Activated CD8-positive, alpha-beta memory T cell treated with anti-CD3 and anti-CD28 coated beads for 36 hours (primary cell): ENCODE measurements around the gene DYNLRB1. TPM values are rescaled to one million over a fixed set of nuclear protein-coding genes. Genes with fewer than 3 reads are reported as not detected.

Experiments used
- CTCF ChIA-PET: fragments of 350-600 bp; sonication (Branson Sonifier 250); formaldehyde crosslinking; loops from one replicate; lab custom pipeline; 2021; ENCODE audit warnings: antibody characterized with exemption; lab: Charles Lee
- POLR2A ChIA-PET: fragments of 350-600 bp; sonication (Branson Sonifier 250); formaldehyde crosslinking; loops from one replicate; lab custom pipeline; 2021; ENCODE audit warnings: antibody characterized with exemption; lab: Charles Lee
- total RNA-seq, 2 experiments: library from RNA; stranded (reverse); gene quantifications; one replicate each; pipeline ENCODE4 v1.2.3, GENCODE V29; 2021

Gene DYNLRB1
- total RNA-seq, 2 experiments from 2014 or later: 81.3 to 86.6 TPM

DNA sequence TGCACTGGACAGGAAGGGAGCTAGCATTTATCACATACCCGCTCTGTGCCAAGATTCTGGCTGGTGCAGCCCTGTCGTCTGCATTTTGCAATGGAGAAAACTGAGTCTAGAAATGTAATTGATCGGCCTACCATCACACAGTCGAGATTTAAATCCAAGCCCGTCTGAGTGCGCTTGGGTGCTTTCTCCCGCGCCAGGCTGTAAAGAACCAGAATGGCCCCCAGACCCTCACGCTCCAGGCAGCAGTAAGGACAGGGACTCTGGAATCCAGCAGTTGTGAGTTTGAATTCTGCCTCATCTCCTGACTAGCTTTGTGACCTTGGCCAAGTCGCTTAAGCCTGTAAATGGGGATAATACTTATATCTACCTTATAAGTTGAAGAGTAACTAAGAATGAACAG is 10.8 kb downstream of the DYNLRB1 start:
- ChIA-PET POLR2A (no interaction called here), CTCF (interaction anchor here (0.5 kb wide), 1 partner anchor 357 kb away, joined by 3 read pairs; no protein-coding TSS in a partner anchor)

DNA sequence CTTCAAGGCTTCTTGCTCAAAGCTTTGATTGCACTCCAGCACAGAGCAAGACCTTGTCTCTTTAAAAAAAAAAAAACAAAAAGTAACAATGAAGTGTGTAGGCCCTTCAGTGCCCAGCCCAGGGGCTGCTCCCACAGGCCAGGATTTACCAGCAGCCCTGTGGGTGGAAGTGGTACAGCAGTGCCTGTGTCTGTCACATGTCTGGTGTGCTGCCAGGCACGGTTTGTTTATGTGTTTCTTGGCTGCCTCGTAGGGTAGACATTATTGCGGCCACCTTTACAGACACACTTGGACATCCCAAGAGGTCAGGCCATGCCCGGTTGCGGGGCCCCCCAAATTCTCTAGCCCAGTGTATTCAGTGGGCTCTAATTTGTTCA is 12.7 kb downstream of the DYNLRB1 start:
- ChIA-PET POLR2A (no interaction called here), CTCF (interaction anchor here (1.0 kb wide), 1 partner anchor 30 kb away, joined by 3 read pairs; the partner anchor contains the start of gene MAP1LC3A)

DNA sequence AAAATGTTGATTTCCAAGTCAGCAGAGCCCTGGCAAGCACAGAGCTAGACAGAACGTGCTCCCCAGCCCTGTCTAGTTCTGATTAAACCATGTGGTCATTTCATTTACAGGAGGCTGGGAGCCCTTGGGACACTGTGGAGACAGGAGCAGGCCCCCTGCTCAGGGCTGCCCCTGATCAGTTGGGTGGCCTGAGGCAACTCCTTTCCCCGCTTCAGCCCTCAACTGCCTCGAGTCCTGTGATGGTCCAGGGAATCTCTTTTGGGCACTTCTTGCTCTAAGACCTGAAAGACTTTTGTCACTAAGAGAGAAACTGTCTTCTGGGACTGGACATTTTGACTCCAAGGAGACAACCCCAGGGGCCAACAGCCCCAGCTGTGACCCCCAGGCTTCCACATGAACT is 13.5 kb downstream of the DYNLRB1 start:
- ChIA-PET CTCF (interaction anchor here (1.0 to 2.9 kb wide), 2 partner anchors 29 to 218 kb away, joined by 3 to 11 read pairs; partner anchors contain the start of gene MAP1LC3A), POLR2A (no interaction called here)

DNA sequence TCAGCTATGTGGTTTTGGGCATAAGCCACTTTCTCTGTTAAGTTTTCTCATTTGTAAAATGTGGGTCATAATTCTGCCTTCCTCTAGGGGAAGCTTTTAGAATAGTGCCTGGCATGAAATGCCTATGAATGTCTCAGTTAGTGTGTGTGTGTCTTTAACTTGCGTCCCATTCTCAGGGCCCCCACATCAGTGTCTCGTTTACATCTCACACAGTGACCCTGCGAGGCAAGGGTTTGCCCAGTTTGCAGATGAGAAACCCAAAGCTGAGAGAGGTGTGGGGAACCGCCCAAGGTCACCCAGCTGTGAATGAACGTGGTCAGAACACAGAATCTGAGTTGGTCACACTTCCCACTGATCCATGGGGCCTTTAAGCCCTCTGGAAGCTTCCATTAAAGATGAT is 14.1 kb downstream of the DYNLRB1 start:
- POLR2A ChIA-PET: no interaction called here
- CTCF ChIA-PET: interaction anchor here (1.0 to 2.9 kb wide), 3 partner anchors 10 to 218 kb away, joined by 3 to 11 read pairs (median 5); partner anchors contain the start of gene MAP1LC3A

DNA sequence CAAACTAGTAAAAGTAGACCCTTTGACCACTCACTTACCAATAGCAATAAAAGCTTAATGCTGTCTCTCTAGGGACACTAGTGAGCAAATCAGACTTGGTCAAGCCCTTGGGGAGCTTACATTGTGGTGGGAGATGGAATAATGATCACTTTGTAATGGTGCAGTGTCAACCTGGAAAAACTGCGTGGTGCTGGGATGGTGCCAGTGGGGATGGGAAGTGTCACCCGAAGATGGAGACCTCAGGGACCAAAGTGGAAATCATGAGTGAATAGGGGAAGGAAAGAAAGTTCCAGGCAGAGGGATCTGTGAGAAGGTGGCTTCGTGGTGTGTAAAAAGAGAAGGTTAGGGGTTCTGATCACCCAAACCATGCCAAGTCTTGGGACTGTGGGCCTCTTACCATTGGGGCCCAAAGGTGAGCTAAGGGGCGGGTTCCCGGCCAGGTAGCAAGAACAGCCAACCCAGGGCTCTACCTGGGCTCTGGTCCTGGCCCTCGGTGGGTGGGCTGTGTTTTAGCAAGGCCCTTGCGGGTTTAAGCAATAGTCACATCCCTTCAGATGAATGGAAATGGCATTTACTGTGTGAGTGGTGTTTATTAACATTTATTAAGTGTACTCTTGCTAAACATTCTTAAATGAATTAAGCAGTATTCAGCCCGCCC is 15.5 kb downstream of the DYNLRB1 start:
- CTCF ChIA-PET: interaction anchor here (1.8 to 2.9 kb wide), 2 partner anchors 27 to 220 kb away, joined by 5 to 11 read pairs; partner anchors contain the start of gene MAP1LC3A
- POLR2A ChIA-PET: no interaction called here

DNA sequence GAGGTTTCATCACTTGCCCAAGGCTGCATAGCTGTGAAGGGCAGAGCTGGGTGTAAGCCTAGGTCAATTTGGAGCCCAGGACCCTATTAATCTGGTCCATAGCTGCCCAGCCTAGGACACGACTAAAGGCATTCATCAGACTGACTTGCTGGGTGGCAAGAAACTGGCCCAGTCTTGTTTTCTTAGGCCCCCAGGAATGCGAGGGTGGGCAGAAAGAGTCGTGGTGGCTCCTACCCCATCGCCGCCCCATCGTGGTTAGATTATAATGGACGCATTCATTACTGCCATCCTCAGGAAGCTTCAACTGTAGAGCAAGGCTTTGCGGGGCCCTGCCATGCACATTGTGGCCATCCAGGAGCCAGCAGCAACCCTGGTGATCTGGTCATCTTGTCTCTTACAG is 16.1 kb downstream of the DYNLRB1 start:
- CTCF ChIA-PET: interaction anchor here (1.8 to 2.9 kb wide), 2 partner anchors 26 to 220 kb away, joined by 5 to 11 read pairs; partner anchors contain the start of gene MAP1LC3A
- POLR2A ChIA-PET: no interaction called here

DNA sequence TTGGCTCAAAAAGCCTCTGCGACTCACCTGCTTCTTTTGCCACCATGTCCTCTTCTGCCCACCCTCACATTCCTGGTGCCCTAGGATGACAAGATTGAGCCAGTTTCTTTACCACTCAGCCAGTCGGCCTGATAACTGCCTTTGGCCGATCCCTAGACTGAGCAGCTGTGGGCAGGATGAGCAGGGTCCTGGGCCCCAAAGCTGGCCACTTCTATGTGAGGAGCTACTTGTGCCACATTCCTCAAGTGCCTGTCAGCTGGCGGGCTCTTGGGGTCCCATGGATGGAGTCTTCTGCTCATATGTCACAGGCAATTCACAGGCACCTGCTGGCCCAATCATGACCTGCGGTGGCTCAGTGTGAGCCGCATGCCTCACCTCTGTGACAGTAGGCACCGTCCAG is 16.5 kb downstream of the DYNLRB1 start:
- CTCF ChIA-PET: interaction anchor here (2.9 kb wide), 1 partner anchor 221 kb away, joined by 11 read pairs; no protein-coding TSS in a partner anchor

DNA sequence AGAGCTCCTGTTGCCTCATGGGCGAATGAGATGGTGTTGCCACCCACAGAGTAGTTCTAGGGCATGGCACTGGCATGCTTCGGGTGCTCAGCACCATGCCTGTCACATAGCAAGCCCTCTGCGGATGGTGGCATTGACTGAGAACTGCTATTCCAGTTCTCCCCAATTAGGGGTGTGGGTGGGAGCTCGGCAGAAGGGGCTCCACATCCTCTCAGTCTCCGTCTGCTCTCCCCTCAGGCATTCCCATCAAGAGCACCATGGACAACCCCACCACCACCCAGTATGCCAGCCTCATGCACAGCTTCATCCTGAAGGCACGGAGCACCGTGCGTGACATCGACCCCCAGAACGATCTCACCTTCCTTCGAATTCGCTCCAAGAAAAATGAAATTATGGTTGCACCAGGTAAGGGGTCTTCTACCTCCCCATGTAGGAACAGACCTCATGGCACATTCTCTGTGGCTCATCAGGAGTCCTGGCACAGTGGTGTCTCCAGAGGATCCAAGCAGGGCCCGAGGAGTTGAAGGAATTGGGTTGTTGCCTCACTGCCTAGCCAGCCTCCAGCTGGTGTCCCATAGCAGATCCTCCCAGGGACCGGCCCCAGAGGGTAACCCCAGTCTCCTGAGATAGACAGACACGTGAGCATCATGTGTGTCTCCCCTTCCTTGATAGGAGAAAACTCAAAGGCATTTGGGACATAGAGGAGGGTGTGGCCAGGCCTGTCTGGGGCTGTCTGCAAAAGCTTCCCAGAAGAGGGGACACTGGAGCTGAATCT is 18.4 kb downstream of the DYNLRB1 start:
- ChIA-PET POLR2A (no interaction called here), CTCF (no interaction called here)

More for the DNA sequence above, 16.5 kb downstream of the DYNLRB1 start:
- POLR2A ChIA-PET: no interaction called here

DNA sequence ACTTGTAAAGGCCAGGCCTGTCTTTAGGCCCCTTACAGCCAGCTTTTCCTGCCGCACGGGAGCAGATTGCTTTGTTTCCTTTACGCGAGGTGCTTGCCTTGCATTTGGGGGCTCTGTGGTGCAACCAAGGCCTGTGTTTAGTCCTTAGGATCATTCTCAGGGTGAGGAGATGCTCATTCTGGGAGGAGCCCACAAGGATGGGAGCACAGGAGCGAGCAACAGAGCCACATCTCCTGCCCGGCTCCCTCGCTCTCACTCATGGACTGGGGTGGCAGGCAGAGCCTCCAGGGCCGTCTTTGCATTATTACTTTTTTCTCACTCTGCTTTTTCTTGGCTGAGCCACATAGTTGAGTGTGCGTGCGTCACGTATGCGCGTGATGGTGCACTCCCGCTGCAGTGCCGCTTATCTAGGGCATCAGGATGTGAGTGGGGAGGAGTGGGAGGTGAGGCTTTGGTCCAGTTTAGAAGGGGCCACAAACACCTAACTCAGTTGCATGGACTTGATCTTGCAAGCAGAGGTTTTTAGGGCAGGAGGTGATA is 19.1 kb downstream of the DYNLRB1 start:
- ChIA-PET CTCF (no interaction called here), POLR2A (no interaction called here)

DNA sequence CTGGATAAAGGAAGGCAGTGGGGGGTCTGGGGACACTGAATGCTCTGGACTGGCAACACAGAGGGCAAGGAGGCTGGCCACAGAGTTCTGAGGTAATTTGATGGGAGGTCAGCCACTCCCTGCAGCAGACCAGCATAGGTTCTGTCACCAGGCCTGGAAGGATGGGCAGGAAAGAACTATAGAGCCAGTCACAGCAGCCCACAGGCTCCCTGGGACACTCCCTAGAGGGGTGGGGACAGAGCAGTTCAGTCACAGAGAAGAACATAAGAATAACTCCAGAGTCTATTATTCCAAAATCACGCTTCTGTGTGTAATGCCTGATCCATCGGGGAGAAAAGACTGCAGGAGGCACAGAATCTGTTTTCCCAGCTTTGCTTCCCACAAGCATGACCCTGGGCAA is 19.6 kb downstream of the DYNLRB1 start:
- CTCF ChIA-PET: interaction anchor here (0.6 to 1.2 kb wide), 4 partner anchors 12 to 249 kb away, joined by 3 to 4 read pairs (median 4); no protein-coding TSS in a partner anchor
- POLR2A ChIA-PET: no interaction called here

DNA sequence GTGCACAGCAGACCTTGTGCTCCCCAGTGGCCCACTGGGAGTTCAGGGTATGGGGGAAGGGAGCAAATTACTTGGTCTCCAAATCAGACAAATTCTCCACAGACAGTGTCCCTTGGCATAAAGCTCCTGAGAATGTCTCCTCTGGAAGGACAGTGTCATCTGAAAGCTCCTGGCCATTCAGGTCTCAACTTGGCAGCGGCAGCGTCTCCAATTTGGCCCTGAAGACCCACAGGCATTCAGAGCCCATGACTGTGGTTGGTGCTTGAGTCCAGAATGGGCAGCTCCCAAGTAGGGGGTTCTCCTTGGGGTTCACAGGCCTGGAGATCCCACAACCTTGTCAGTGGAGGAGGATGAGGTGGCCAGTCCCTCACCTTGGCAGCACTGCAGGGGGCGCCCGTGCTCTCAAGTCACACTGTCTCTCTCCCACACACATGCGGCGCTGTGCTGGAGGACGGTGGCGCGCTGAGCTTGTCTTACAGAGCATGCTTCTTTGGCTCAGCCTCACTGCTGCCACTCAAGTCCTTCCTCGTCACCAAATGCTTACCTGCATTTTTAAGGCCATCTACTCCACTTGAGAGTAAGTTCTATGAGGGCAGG is 20.7 kb downstream of the DYNLRB1 start:
- ChIA-PET POLR2A (no interaction called here), CTCF (interaction anchor here (0.7 to 1.5 kb wide), 8 partner anchors 13 to 229 kb away, joined by 3 to 5 read pairs (median 4); no protein-coding TSS in a partner anchor)

DNA sequence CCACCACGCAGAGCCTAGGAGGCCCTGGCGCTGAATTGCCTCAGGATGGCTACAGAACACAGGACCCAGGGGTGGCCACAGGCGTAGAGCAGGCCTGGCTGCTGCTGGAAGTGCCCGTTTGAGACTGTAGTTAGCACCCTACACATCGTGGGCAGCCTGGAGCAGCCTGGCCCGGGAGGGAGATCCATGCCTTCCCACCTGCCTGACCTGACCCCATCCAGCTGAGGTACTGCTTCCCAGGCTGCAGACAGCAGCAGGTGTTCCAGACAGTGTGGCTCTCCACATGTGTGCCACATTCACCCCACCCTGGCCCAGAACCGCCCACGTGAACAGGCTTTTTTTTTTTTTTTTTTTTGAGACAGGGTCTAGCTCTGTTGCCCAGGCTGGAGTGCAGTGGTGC is 21.4 kb downstream of the DYNLRB1 start:
- ChIA-PET CTCF (interaction anchor here (0.7 to 2.9 kb wide), 10 partner anchors 10 to 228 kb away, joined by 3 to 13 read pairs (median 3); partner anchors contain the start of gene TP53INP2), POLR2A (interaction anchor here (0.7 kb wide), 1 partner anchor 10 kb away, joined by 6 read pairs; no protein-coding TSS in a partner anchor)

DNA sequence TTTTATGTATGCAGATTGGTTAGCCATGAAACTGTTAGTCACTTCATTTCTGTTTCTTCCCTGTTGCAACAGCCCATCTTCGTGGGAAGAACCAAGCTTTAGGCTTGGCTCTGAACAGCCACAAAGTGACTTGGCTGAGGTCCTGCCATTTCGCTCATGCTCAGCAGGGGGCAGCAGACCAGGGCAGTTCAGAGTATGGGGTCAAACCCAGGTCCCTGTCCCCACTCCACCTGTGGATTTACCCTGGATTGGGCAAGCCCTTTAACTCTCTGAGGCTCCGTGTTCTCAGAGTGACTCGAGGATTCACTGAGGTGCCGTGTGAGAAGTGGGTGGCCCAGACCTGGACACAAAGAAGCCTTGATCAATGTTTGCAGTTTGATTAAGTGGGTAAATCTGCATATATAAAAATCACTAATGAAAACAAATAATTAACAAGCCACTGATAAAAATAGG is 22.5 kb downstream of the DYNLRB1 start:
- CTCF ChIA-PET: interaction anchor here (0.7 to 2.9 kb wide), 8 partner anchors 9 to 231 kb away, joined by 3 to 13 read pairs (median 4); partner anchors contain the start of gene TP53INP2
- POLR2A ChIA-PET: no interaction called here

DNA sequence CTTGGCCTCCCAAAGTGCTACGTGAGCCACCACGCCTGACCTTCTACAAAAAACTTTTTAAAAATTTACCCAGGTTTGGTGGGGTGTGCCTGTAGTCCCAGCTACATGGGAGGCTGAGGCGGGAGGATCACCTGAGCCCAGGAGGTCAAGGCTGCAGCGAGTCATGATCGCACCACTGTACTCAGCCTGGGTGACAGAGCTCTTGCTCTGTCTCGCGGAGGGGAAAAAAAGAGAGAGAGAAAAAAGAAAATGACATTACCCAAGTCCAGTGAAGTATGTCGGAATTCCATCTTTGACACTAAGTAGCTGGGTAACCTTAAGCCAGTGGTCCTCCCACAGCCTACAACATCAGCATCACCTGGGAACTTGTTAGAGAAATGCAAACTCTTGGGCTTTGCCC is 23.5 kb downstream of the DYNLRB1 start:
- POLR2A ChIA-PET: no interaction called here
- CTCF ChIA-PET: interaction anchor here (0.5 to 2.9 kb wide), 7 partner anchors 36 to 326 kb away, joined by 3 to 13 read pairs (median 3); no protein-coding TSS in a partner anchor

DNA sequence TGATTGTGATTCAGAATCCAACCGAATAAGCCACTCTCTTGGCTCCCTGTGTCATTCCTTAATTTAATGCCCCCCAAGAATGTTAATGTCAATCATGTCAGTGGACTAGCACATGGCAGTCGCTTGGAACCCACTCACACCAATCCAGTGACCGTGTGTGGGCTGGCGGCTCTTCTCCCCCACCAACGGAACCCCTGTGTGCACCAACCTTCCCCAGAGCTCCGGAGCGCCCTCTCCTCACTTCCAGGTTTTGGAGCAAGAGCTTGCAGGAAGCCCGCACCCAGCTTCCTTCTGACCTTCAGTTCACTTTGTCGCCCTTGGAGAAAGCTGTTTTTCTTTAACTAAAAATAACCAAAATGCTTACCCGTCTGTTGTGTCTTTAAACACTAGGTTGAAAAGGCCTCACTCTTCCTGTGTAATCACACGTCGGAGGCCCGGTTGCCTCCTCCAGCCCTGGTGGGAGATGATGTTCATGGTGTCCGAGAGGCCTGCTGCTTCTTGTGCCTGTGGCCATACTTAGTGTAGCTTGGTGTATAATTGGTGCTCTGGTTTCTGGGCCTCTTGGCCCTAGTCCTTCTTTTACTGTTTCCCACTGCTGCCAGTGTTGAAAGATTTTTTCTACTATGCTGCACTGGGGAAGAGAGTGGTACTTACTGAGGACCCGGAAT is 24.5 kb downstream of the DYNLRB1 start:
- CTCF ChIA-PET: interaction anchor here (0.7 to 1.1 kb wide), 4 partner anchors 10 to 229 kb away, joined by 3 to 4 read pairs (median 3); no protein-coding TSS in a partner anchor
- POLR2A ChIA-PET: interaction anchor here (1.2 kb wide), 1 partner anchor 17 kb away, joined by 3 read pairs; no protein-coding TSS in a partner anchor

DNA sequence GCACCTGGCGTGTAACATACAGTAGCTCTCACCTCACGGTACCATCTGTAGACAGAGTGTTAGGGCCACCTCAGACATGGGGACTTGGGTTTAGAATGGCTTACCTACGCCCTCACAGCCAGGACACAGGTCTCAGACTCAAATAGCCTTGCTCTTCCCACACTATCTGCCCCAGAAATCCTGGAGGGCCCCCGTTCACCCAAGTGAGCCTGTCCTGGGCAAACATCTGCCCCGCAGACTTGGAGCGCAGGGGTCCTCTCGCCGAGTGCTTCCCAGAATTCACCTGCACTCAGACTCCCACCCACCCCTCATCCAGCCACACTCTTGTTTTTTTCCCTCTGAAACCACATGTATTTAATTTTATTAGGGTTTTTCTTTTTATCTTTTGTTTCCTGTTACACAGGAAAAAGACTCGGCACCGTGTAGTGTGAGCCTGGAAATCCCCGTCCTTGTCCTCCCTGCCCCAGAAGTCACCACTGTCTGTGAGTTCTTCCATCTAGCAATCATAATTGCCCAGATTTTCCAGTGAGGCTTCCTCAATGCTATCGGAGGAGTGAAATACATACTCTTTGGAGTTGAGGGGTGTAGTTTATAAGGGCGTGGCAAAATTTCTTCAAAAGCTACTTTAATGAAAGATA is 25.2 kb downstream of the DYNLRB1 start:
- ChIA-PET CTCF (interaction anchor here (0.5 to 1.1 kb wide), 5 partner anchors 11 to 229 kb away, joined by 3 to 4 read pairs (median 3); no protein-coding TSS in a partner anchor), POLR2A (interaction anchor here (1.2 kb wide), 1 partner anchor 17 kb away, joined by 3 read pairs; no protein-coding TSS in a partner anchor)

DNA sequence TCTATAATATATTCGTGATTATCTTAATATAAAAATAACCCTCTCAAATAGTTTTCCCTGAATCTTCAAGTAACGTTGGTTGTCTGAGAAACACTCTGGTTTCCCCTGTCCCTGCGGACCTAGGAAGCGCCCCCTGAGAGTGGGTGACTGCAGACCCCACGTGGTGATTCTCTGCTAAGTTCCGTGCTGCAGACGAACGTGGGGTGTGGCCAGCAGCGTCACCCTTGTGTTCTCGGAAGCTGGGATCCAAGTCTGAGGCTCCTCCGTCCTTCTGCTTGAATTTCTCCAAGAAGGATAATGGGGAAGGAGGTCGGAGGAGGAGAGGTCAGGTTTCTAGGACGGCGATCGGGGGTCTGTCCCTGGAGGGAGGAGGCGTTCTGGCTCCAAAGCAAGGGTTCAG is 25.7 kb downstream of the DYNLRB1 start:
- ChIA-PET CTCF (interaction anchor here (0.5 kb wide), 1 partner anchor 215 kb away, joined by 3 read pairs; no protein-coding TSS in a partner anchor), POLR2A (no interaction called here)
